Transverse colon (tissue), 4 donors: ENCODE measurements around the gene MRNIP. TPM values are rescaled to one million over a fixed set of nuclear protein-coding genes. Genes with fewer than 3 reads are reported as not detected.

ENCODE experiments used
- DNase-seq: peaks from one replicate; pipeline ENCODE4 v3.0.0-alpha.2; 2019
- H3K27ac ChIP-seq, 4 donors: fragments of 200-600 bp; sonication (generic); 2 replicates each; pipeline ENCODE4 v1.5.1; 2016 to 2018; ENCODE audit warnings: inconsistent platforms in 4 of 4
- H3K27me3 ChIP-seq: fragments of 200-600 bp; sonication (generic); 2 replicates; pipeline ENCODE4 v1.5.1; 2017; ENCODE audit warnings: inconsistent platforms
- H3K36me3 ChIP-seq, 4 donors: fragments of 200-600 bp; sonication (generic); 2 replicates each; pipeline ENCODE4 v1.5.1; 2017 to 2019; ENCODE audit warnings: inconsistent platforms in 4 of 4
- H3K4me1 ChIP-seq, 4 donors: fragments of 200-600 bp; sonication (generic); 2 replicates each; pipeline ENCODE4 v1.5.1; 2017 to 2020; ENCODE audit warnings: inconsistent platforms in 4 of 4
- H3K4me3 ChIP-seq, 4 donors: fragments of 200-600 bp; sonication (generic); 1 replicate in 1 of 4; 2 replicates in 3 of 4; pipeline versions ENCODE4 v1.5.1 to v1.6.1; 2017 to 2019; ENCODE audit warnings: inconsistent platforms in 4 of 4
- H3K9me3 ChIP-seq, 2 donors: fragments of 200-600 bp; sonication (generic); 2 replicates each; pipeline ENCODE4 v1.5.1; 2017 to 2019; ENCODE audit warnings: inconsistent platforms in 2 of 2
- CTCF ChIP-seq, 5 experiments: fragments of 200-600 bp in 3 of 5; fragments of 450-650 bp in 2 of 5; sonication (generic) in 3 of 5; IDR thresholded peaks; 1 replicate in 2 of 5; 2 replicates in 3 of 5; pipeline ENCODE4 v1.5.1; 2016 to 2017; ENCODE audit warnings: antibody characterized with exemption in 5 of 5, inconsistent platforms in 3 of 5, mild to moderate bottlenecking in 2 of 5, moderate library complexity in 1 of 5
- EP300 ChIP-seq: sonication (generic); formaldehyde crosslinking; IDR thresholded peaks from one replicate; pipeline ENCODE4 v1.6.1; 2017; ENCODE audit warnings: antibody characterized with exemption, low read depth
- POLR2A ChIP-seq: fragments of 450-650 bp; IDR thresholded peaks from one replicate; pipeline ENCODE4 v1.6.1; 2016; ENCODE audit warnings: antibody characterized with exemption, mild to moderate bottlenecking, moderate library complexity
- POLR2AphosphoS5 ChIP-seq, 3 donors: sonication (generic); formaldehyde crosslinking; IDR thresholded peaks; one replicate each; pipeline ENCODE4 v1.6.1; 2016; ENCODE audit warnings: antibody characterized with exemption in 3 of 3
- WGBS, 2 donors: methylation state at CpG; one replicate each; pipeline ENCODE4 v1.1.5; 2018; ENCODE audit warnings: low coverage in 1 of 2; 5-methylcytosine and 5-hydroxymethylcytosine counted together
- in situ Hi-C, 4 donors: fragments of 200-750 bp; cut with MboI; loops; one replicate each; pipeline versions ENCODE4 v1.15.0 to v1.15.1; 2017; ENCODE audit warnings: low sequenced_read_pairs in 3 of 4, low pct_ligation_motif_present in 1 of 4, low pct_unique_long_range_greater_than_20kb in 1 of 4
- intact Hi-C: fragments of 100-400 bp; cut with DNase I; formaldehyde crosslinking; loops from one replicate; pipeline ENCODE4 v1.15.1; 2023; ENCODE audit warnings: low total_unique reads
- total RNA-seq, 4 donors: library from RNA; depleted of rRNA; stranded (reverse); fragments of >200 nt; gene quantifications; one replicate each; pipeline ENCODE4 v1.1.0, GENCODE V29; 2016

The MRNIP gene
- total RNA-seq, 4 donors from 2014 or later = 24.7 to 124 (median 42.9) TPM

DNA sequence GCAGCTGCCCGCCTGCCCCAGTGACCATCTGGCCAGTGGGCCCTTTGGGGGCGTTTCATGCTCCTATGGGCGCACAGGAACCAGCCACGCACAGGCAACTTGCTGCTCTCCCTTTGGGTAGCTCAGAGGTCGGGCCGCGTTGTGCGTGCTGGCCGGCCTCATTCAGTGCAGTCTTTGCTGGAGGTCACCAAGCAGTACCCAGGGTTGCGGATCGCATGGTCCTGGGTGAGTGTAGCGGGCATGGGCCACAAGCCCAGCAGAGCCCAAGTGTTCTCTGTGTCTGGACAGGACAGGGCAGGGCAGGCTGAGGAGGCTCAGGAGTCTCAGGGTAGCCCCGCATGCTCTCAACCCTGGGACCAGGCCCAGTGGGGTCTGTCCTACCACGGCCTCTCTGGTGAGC is 9.9 kb upstream of the MRNIP start:
- no peak for TF ChIP-seq CTCF (IDR thresholded peaks at IDR 0.05)
- no peak for TF ChIP-seq EP300
- TF ChIP-seq POLR2AphosphoS5 (IDR thresholded peaks at IDR 0.05) = no peak
- TF ChIP-seq POLR2A = no peak
- intact Hi-C loops (no loop called here), in situ Hi-C loops (no loop called here)
- WGBS, 2 donors = 96% methylated on average over 14 of the region's 14 CpGs; no CpG with 5 or more reads in 1 of the 2 donors
- no peaks in the 10 kb centered on the region for H3K9me3 ChIP-seq
- no peak for DNase-seq
- no peaks in the 10 kb centered on the region for H3K27me3 ChIP-seq
- H3K36me3 ChIP-seq = peaks cover 0 to 28% (median 13%) of the 10 kb centered on the region in 4 donors
- H3K4me1 ChIP-seq = peaks cover 0 to 5% (median 2%) of the 10 kb centered on the region in 4 donors
- H3K27ac ChIP-seq = no peak overlapping the region
- no peak overlapping the region for H3K4me3 ChIP-seq

DNA sequence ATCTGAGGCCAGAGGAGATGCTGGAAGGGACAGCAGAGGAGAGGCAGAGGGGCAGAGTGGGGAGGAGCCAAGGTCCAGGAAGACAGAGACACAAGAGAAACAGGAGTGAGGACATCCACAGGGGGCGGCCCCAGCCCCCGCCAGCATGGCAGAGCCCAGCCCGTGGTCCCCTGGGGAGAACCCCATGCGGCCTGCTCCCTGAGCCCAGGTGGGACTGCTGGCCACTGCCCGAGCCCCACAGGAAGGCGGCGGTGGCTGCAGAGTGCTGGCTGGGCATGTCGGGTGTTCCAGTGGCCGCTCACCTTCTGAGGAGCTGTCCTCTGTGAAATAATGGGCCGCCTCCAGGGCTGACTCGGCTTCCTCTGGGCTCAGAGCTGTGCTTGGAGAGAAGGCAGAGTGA is 8.9 kb upstream of the MRNIP start:
- no peak for DNase-seq
- WGBS, 2 donors = 93% methylated on average over 11 of the region's 11 CpGs; no CpG with 5 or more reads in 1 of the 2 donors
- no peak overlapping the region for H3K27ac ChIP-seq

DNA sequence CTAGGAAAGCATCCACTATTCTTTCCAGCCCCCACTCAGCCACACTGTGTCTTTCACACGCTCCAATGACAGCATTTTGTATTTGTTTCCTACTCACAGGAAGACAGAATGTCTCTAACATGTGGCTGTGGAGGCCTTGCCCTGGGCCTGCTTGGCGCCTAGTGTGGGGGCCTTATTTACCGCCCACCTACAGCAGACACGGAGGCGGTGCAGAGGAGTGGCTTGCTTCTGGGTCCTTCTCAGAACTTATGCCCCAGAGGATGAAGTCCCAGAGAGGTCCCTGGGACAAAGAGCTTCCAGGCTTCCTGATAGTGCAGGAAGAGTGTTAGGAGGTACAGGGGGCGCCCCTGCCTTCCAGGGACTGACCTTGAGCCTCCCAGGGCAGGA is 8.5 kb upstream of the MRNIP start:
- Histone ChIP-seq H3K4me3 (no peak overlapping the region), H3K9me3 (no peaks in the 10 kb centered on the region), H3K4me1 (peaks cover 0 to 5% (median 2%) of the 10 kb centered on the region in 4 donors), H3K27me3 (no peaks in the 10 kb centered on the region), H3K36me3 (peaks cover 0 to 17% (median 12%) of the 10 kb centered on the region in 4 donors), H3K27ac (no peak overlapping the region)
- DNase-seq = no peak
- in situ Hi-C loops = no loop called here
- 96% methylated on average over 6 of the region's 6 CpGs; no CpG with 5 or more reads in 1 of the 2 donors for WGBS, 2 donors
- intact Hi-C loops = no loop called here
- no peak for TF ChIP-seq POLR2AphosphoS5 (IDR thresholded peaks at IDR 0.05)

More for the DNA sequence above, 8.9 kb upstream of the MRNIP start:
- H3K4me1 ChIP-seq = peaks cover 0 to 5% (median 2%) of the 10 kb centered on the region in 4 donors
- no peak for TF ChIP-seq POLR2AphosphoS5 (IDR thresholded peaks at IDR 0.05)
- no peak for TF ChIP-seq POLR2A
- TF ChIP-seq CTCF (IDR thresholded peaks at IDR 0.05) = no peak
- no peak for TF ChIP-seq EP300
- intact Hi-C loops = no loop called here
- in situ Hi-C loops = no loop called here
- H3K9me3 ChIP-seq = no peaks in the 10 kb centered on the region
- peaks cover 0 to 20% (median 14%) of the 10 kb centered on the region in 4 donors for H3K36me3 ChIP-seq
- H3K27me3 ChIP-seq = no peaks in the 10 kb centered on the region
- H3K4me3 ChIP-seq = no peak overlapping the region

DNA sequence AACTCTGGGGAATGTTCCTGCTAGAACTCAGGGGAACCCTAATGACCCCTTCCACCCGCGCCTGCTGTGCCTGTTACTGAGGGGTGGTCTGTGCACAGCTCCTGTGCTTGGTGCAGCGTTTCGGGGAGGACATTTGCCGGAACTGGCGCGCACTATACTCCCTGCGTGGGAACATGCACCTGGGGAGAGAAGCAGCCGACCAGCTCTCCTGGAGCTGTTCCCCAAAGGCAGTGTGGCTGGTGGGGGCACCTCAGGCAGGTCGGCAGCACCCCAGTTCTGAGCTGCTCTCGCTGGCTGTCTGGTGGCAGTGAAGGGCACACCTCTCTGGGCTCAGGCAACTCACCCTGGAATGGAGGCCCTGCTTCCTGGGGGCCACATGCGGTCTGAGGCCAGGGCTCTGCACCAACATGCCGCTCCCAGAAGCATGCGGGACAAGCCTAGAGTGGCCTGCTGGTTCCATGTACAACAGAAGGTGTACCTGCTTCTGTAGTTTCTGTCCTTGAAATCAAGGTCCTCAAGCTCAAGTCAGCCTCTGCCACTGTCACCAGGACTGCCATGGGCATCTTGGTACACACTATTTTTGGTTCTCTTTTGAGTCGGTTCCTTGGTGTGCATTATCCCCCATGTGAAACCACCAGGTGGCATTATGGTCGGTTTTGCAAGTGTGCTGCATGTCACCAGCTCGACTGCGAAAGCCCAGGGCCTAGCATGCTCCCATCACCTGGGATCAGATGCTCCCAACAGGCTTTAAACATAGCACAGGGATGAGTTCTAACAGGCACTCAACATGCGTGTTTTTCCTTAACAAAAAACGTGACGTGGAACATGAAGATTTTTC is 7.8 kb upstream of the MRNIP start:
- no peak for TF ChIP-seq POLR2AphosphoS5 (IDR thresholded peaks at IDR 0.05)
- TF ChIP-seq POLR2A = no peak
- TF ChIP-seq CTCF (IDR thresholded peaks at IDR 0.05) = no peak
- no peak for TF ChIP-seq EP300
- no peak overlapping the region for H3K4me3 ChIP-seq
- H3K4me1 ChIP-seq = peaks cover 0 to 5% (median 2%) of the 10 kb centered on the region in 4 donors
- intact Hi-C loops = no loop called here
- no peaks in the 10 kb centered on the region for H3K27me3 ChIP-seq
- no peak overlapping the region for H3K27ac ChIP-seq
- no peaks in the 10 kb centered on the region for H3K9me3 ChIP-seq
- H3K36me3 ChIP-seq = peaks cover 0 to 17% (median 12%) of the 10 kb centered on the region in 4 donors
- in situ Hi-C loops = no loop called here
- no peak for DNase-seq
- WGBS, 2 donors = 61 to 86% methylated on average over 7 to 21 of the region's 21 CpGs
